Measurements from ENCODE around the gene OAS3.

The OAS3 gene

GRCh38 chr12:112962561-112962960, 24.3 kb downstream of the OAS3 start:
- Histone ChIP-seq H3K4me1 (ENCODE audit: control insufficient read depth, low read length) (peaks cover 8% of the 10 kb centered on the region), H3K27ac (ENCODE audit: low read depth, low read length) (no peak overlapping the region), H3K36me3 (ENCODE audit: control insufficient read depth, low read length) (no peaks in the 10 kb centered on the region; the same call in 1 of the 2 replicates), H4K20me1 (ENCODE audit: control insufficient read depth, insufficient read depth, low read depth, low read length) (no peaks in the 10 kb centered on the region), H3F3A (ENCODE audit: control insufficient read depth, insufficient read depth) (no peaks in the 10 kb centered on the region), H3K79me2 (ENCODE audit: control insufficient read depth, low read length) (no peaks in the 10 kb centered on the region), H3K4me2 (ENCODE audit: low read length) (no peak overlapping the region), H3K9me3 (ENCODE audit: control insufficient read depth, insufficient read depth, low read length) (peaks cover 6% of the 10 kb centered on the region; the same call in 1 of the 2 replicates), H3K27me3 (ENCODE audit: control insufficient read depth, low read length) (no peaks in the 10 kb centered on the region), H3K9me2 (replicated peaks; ENCODE audit: control insufficient read depth, low read length) (no peaks in the 10 kb centered on the region), H3K4me3 (ENCODE audit: low read length) (no peak overlapping the region)
- TF ChIP-seq CTCF (IDR thresholded peaks at IDR 0.05; ENCODE audit: low read depth, low read length, poor library complexity, severe bottlenecking) (no peak), EZH2phosphoT487 (IDR thresholded peaks at IDR 0.05; ENCODE audit: borderline replicate concordance, low read length) (no peak)

- H3K79me2 ChIP-seq (ENCODE audit: control insufficient read depth, low read length): no peaks in the 10 kb centered on the region
- H3K36me3 ChIP-seq (ENCODE audit: control insufficient read depth, low read length): no peaks in the 10 kb centered on the region; the same call in 1 of the 2 replicates
- H3K4me2 ChIP-seq (ENCODE audit: low read length): no peak overlapping the region
- TF ChIP-seq EZH2phosphoT487 (IDR thresholded peaks at IDR 0.05; ENCODE audit: borderline replicate concordance, low read length) (no peak), CTCF (IDR thresholded peaks at IDR 0.05; ENCODE audit: low read depth, low read length, poor library complexity, severe bottlenecking) (no peak)
- H4K20me1 ChIP-seq (ENCODE audit: control insufficient read depth, insufficient read depth, low read depth, low read length): no peaks in the 10 kb centered on the region
- H3F3A ChIP-seq (ENCODE audit: control insufficient read depth, insufficient read depth): no peaks in the 10 kb centered on the region
- H3K9me2 ChIP-seq (replicated peaks; ENCODE audit: control insufficient read depth, low read length): no peaks in the 10 kb centered on the region
- H3K4me1 ChIP-seq (ENCODE audit: control insufficient read depth, low read length): peaks cover 8% of the 10 kb centered on the region
- no peak overlapping the region for H3K4me3 ChIP-seq (ENCODE audit: low read length)
- no peak overlapping the region for H3K27ac ChIP-seq (ENCODE audit: low read depth, low read length)
- H3K9me3 ChIP-seq (ENCODE audit: control insufficient read depth, insufficient read depth, low read length): peaks cover 6% of the 10 kb centered on the region; the same call in 1 of the 2 replicates
- H3K27me3 ChIP-seq (ENCODE audit: control insufficient read depth, low read length): no peaks in the 10 kb centered on the region
Measured at GRCh38 chr12:112963227-112963861, 25.1 kb downstream of the OAS3 start.

GRCh38 chr12:112964067-112964670, 25.9 kb downstream of the OAS3 start:
- Histone ChIP-seq H3K36me3 (ENCODE audit: control insufficient read depth, low read length) (no peaks in the 10 kb centered on the region; the same call in 1 of the 2 replicates), H3K4me3 (ENCODE audit: low read length) (no peak overlapping the region), H3K27me3 (ENCODE audit: control insufficient read depth, low read length) (no peaks in the 10 kb centered on the region), H3K27ac (ENCODE audit: low read depth, low read length) (no peak overlapping the region), H3F3A (ENCODE audit: control insufficient read depth, insufficient read depth) (no peaks in the 10 kb centered on the region), H3K9me3 (ENCODE audit: control insufficient read depth, insufficient read depth, low read length) (peaks cover 6% of the 10 kb centered on the region; the same call in 1 of the 2 replicates), H4K20me1 (ENCODE audit: control insufficient read depth, insufficient read depth, low read depth, low read length) (no peaks in the 10 kb centered on the region), H3K79me2 (ENCODE audit: control insufficient read depth, low read length) (no peaks in the 10 kb centered on the region), H3K9me2 (replicated peaks; ENCODE audit: control insufficient read depth, low read length) (no peaks in the 10 kb centered on the region), H3K4me2 (ENCODE audit: low read length) (no peak overlapping the region), H3K4me1 (ENCODE audit: control insufficient read depth, low read length) (peaks cover 8% of the 10 kb centered on the region)
- TF ChIP-seq CTCF (IDR thresholded peaks at IDR 0.05; ENCODE audit: low read depth, low read length, poor library complexity, severe bottlenecking) (no peak), EZH2phosphoT487 (IDR thresholded peaks at IDR 0.05; ENCODE audit: borderline replicate concordance, low read length) (no peak)

Data from DOHH2 (cell line).